HG03520 (cell line): ENCODE data around the gene P2RX2.

ENCODE experiments used
- ATAC-seq: cut with Tn5 transposase; IDR thresholded peaks from one replicate; pipeline ENCODE4 v1.9.1; 2021; ENCODE audit warnings: mild to moderate bottlenecking, moderate library complexity; ENCODE audit not compliant: unreplicated experiment

P2RX2 gene

GRCh38 chr12:132618683-132619043, at the start of gene P2RX2:
Gene P2RX2 (plus strand): TSS chr12:132618776. CDS start chr12:132618817, 41 bp downstream.
- ATAC-seq, result no peak

- ATAC-seq, result no peak
Observed at GRCh38 chr12:132568826-132569480, 49.6 kb upstream of the P2RX2 start.

- ATAC-seq, result no peak
Observed at GRCh38 chr12:132569856-132570480, 48.6 kb upstream of the P2RX2 start.

- no peak for ATAC-seq
Observed at GRCh38 chr12:132570635-132571034, 47.9 kb upstream of the P2RX2 start.

GRCh38 chr12:132571051-132571450, 47.5 kb upstream of the P2RX2 start:
- no peak for ATAC-seq

- ATAC-seq, result no peak
Observed at GRCh38 chr12:132571598-132571997, 47.0 kb upstream of the P2RX2 start.

DNA sequence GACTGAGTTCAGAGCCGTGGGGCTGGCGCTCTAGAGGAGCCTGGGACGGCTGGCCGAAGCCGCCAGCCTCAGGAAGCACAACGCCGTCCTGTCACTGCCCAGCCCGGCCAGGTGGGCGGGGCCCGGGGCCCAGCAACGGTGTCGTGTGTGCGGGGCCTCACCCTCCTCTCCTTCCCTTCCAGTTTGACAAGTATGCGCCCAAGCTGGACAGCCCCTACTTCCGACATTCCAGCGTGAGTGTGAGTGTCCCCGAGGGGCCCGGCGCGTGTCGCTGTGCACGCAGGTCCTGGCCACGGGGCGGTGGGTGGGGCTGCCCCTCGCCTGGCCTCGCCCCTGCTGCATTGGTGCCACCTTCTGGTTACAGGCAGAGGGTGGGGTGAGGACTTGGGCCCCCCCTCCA, 46.5 kb upstream of the P2RX2 start:
- ATAC-seq, result no peak

- no peak for ATAC-seq
Observed at GRCh38 chr12:132572801-132573760, 45.5 kb upstream of the P2RX2 start.

GRCh38 chr12:132574271-132574996, 44.1 kb upstream of the P2RX2 start:
- no peak for ATAC-seq

DNA sequence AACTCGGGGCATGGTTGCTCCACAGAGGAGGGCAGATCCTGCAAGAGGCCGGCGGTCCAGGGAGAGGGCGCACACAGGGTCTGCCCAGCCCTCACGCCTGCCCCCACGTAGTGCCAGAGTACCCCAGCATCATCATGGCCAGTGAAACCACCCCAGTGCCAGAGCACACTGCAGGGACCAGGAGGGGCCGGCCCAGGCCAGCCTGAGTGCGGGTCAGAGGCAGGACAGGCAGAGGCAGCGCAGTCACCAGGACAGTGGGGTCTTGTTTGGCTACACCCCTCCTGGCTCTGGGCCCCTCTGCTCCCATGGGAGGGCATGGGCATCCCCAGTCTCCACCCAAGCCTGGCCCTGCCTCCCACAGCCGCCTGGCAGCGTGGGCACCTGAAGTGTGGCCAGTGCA, 42.9 kb upstream of the P2RX2 start:
- ATAC-seq, result no peak

GRCh38 chr12:132576701-132577100, 41.9 kb upstream of the P2RX2 start:
- ATAC-seq, result no peak

DNA sequence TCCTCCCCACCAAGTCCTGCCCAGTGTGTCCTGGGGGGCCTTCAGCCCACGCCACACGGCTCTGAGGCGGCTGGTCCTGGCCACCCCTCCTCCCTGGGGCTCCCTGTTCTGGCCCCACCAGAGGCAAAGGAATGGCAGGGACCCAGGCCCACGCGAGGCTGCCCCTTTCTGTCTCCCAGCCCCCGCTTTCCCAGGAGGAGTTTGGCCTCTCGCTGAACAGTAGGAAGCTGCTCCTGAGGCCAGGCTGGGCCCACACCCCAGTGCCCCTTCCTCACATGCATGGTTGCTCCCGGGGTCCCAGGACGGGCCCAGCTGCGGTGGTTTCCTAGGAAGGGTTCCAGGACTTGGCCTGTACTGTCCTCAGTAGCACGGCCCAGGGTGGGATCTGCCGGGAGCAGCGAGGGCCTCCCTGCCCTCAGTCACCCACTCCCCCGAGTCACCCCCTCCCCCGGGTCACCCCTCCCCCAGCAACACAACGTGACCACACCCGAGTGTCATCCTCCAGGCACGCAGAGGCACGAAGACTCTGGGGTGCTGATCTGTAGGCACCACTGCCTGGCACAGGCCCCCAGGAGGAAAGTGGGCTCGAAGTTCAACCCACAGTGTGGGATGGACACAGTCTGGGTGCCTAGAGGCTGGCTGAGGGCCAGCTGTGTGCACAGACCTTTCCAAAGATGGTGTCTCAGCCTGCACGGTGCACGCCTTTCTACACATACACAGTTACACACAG, 41.2 kb upstream of the P2RX2 start:
- ATAC-seq, result no peak

DNA sequence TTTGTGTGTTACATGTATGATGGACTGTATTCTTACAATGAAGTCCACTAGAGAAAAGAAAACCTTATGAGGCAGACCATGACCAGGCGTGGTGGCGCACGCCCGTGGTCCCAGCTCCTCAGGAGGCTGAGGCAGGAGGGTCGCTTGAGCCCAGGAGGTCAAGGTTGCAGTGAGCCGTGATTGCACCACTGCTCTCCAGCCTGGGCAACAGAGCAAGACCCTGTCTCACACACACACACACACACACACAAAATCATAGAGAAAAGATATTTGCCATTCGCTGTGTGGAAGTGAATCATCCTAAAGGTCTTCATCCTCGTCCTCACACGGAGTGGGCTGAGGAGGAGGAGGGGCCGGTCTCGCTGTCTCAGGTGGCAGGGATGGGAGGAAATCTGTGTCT, 40.5 kb upstream of the P2RX2 start:
- no peak for ATAC-seq

DNA sequence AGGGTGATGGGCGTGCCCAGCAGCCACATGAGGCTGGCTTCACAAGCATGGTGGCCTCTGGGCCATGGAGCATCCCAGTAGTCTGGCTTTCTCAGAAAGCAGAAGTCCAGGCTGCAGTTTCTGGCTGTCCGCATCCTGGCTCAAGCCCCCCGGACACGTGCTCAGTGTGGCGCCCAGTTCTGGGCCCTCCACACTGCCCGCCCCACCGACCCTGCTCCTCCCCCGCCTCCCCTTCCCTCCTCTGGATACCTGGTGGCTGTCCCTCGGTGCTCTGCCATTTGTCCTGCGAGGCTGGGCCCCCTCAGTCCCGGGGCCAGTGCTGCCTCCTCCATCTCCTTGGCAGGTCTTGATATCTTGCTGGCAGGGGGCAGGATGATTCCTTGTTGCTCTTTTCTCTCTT, 39.8 kb upstream of the P2RX2 start:
- ATAC-seq, result no peak

DNA sequence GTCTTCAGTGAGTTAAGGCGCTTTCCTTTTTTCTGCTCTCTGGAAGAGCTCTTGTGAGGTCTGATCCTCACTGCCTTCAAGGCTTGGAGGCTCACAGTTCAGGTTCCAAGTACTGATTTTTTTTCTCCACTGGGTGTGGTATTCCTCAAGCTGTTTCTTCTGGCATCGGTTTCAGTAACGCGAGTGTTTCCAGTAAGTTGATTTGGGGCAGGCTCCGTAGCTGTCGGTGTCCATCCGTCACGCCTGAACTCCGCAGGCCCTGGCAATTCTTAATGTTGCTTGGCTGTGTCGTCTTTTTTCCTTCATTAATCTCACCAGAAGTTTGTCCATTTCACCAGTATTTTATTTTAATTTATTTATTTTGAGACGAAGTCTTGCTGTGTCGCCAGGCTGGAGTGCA, 38.8 kb upstream of the P2RX2 start:
- no peak for ATAC-seq

DNA sequence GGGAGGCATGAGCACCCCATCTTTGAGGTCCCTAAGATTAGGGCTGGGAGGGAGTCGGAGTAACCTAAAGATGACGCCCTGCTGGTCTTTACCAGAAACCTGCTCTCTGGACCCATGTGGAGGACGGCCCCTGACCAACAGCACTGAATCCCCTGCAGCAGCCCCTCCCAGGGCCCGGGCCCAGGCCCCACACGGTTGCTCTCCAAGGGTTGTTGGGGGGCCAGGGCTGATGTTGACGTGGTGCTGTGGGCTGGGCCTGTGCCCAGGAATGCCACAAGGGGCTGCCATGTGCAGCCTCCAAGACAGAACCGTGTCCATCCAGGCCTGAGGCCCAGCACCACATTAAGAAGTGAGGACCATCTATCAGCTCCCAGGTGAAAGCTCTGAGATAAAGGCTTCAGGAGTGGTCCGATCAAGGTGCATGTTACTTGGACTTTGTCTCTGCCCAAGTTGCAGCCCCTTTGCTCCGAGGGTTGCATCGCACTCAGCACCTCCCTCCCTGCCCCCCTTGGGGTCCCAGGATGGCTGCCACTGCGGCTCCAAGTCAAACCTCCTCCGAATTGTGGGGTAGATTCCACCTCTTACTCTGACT, 37.8 kb upstream of the P2RX2 start:
- ATAC-seq, result no peak

- no peak for ATAC-seq
Observed at GRCh38 chr12:132581348-132582057, 37.1 kb upstream of the P2RX2 start.

- no peak for ATAC-seq
Observed at GRCh38 chr12:132582058-132582420, 36.5 kb upstream of the P2RX2 start.

- no peak for ATAC-seq
Observed at GRCh38 chr12:132582582-132583410, 35.8 kb upstream of the P2RX2 start.
